IMR-90 (cell line): Measurements from ENCODE around the gene GAS7.
A peak's percentile ranks its signal among the peaks of the same experiment; 100 is the strongest.

Experiments used
- BHLHE40 ChIP-seq: fragments of 150-350 bp; IDR thresholded peaks from 2 replicates; pipeline ENCODE4 v1.6.1; 2016; ENCODE audit warnings: mild to moderate bottlenecking, low read depth, low read length
- CEBPB ChIP-seq: IDR thresholded peaks from 2 replicates; pipeline ENCODE4 v1.6.1; 2012; ENCODE audit warnings: low read depth, low read length, improper control_type of control experiment
- CTCF ChIP-seq: conservative IDR thresholded peaks from 2 replicates; pipeline ENCODE4 v1.5.1; 2012; ENCODE audit warnings: mild to moderate bottlenecking, low read depth, low read length, improper control_type of control experiment
- RAD21 ChIP-seq: IDR thresholded peaks from 2 replicates; pipeline ENCODE4 v1.6.1; 2012; ENCODE audit warnings: low read length, improper control_type of control experiment
- RCOR1 ChIP-seq: IDR thresholded peaks from 2 replicates; pipeline ENCODE4 v1.6.1; 2012; ENCODE audit warnings: mild to moderate bottlenecking, low read length, improper control_type of control experiment; ENCODE audit not compliant: insufficient replicate concordance

DNA sequence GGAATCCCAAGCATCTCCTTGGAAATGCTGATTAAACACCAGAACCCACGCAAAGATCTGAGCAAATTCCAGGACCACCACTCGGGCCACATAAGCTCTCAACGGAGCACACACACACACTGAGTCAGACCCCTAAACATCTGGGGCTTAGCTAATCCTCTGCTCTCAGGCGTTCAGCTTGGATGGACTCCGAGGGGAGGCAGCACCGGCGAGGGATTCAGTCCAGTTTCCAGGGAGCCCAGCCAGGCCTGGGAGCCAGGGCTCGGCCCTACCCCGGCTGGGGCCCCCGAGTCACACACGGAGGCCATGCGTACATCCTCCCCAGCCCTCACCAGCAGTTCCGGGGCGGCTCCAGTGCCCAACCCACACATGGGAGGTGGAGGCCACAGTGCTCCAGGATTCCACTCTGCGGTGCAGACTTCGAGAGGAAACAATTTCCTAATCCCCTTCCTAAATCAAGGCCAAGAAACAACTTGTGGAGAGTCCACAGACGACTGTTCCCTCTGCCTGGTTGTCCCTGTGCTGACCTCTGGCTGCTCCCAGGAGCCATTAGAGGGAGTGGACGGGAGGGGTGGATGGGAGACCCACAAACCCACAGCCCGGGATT, 70.5 kb downstream of the GAS7 start:
- TF ChIP-seq CEBPB: no peak; the same call in 1 of the 2 replicates
- peak; percentile 55 for TF ChIP-seq RAD21
- peak; percentile 28; the same call in 1 of the 2 replicates for TF ChIP-seq CTCF
- TF ChIP-seq RCOR1: no peak
- no peak; the same call in 1 of the 2 replicates for TF ChIP-seq BHLHE40
